Hindlimb muscle (tissue), 1 donor: ENCODE measurements around the gene RIMS4. TPM values are rescaled to one million over a fixed set of nuclear protein-coding genes. Genes with fewer than 3 reads are reported as not detected.

Experiments
- DNase-seq: peaks from one replicate; pipeline ENCODE4 v3.0.0-alpha.2; 2013
- polyA plus RNA-seq: library from polyadenylated mRNA; unstranded; fragments of 120-200 nt; gene quantifications from one replicate; pipeline ENCODE4 v1.2.1, GENCODE V29; 2013; ENCODE audit not compliant: insufficient read length

RIMS4 gene
- polyA plus RNA-seq, 1 donor: 9.0 TPM

- DNase-seq: no peak
These were observed 47.7 kb downstream of the RIMS4 start for GRCh38 chr20:44762466-44763140.

GRCh38 chr20:44761423-44761822 lies 48.9 kb downstream of the RIMS4 start:
- DNase-seq: no peak

- no peak for DNase-seq
These were observed 50.8 kb downstream of the RIMS4 start for GRCh38 chr20:44759595-44759994.

- DNase-seq: no peak
These were observed 51.9 kb downstream of the RIMS4 start for GRCh38 chr20:44758247-44759101.

GRCh38 chr20:44756956-44757355 lies 53.4 kb downstream of the RIMS4 start:
- DNase-seq: no peak

GRCh38 chr20:44756011-44756688 lies 54.2 kb downstream of the RIMS4 start:
- no peak for DNase-seq

GRCh38 chr20:44754554-44754953 lies 55.8 kb downstream of the RIMS4 start:
- DNase-seq: no peak

GRCh38 chr20:44752099-44752931 lies 58.0 kb downstream of the RIMS4 start:
- DNase-seq: no peak

GRCh38 chr20:44750081-44750805 lies 60.1 kb downstream of the RIMS4 start:
- no peak for DNase-seq

- DNase-seq: no peak
These were observed 62.4 kb downstream of the RIMS4 start for GRCh38 chr20:44748005-44748370.

GRCh38 chr20:44747166-44748004 lies 63.0 kb downstream of the RIMS4 start:
- peak; percentile 50 for DNase-seq

- DNase-seq: no peak
These were observed 63.8 kb downstream of the RIMS4 start for GRCh38 chr20:44746367-44747165.

- DNase-seq: peak; percentile 47
These were observed 64.6 kb downstream of the RIMS4 start, which contains the start of gene KCNK15 for GRCh38 chr20:44745598-44746366. Gene KCNK15, plus strand, starts transcription at chr20:44745865. Its CDS starts 46 bp downstream, at chr20:44745911.

- no peak for DNase-seq
These were observed 65.2 kb downstream of the RIMS4 start for GRCh38 chr20:44745122-44745597.

- DNase-seq: no peak
These were observed 66.3 kb downstream of the RIMS4 start for GRCh38 chr20:44743916-44744655.

GRCh38 chr20:44743080-44743701 lies 67.2 kb downstream of the RIMS4 start:
- no peak for DNase-seq

- DNase-seq: no peak
These were observed 67.9 kb downstream of the RIMS4 start for GRCh38 chr20:44742304-44743079.
